BE2C (cell line): ENCODE measurements around the gene LAMA1.

Experiments
- DNase-seq: peaks from one replicate; pipeline ENCODE4 v3.0.0-alpha.2; 2020
- H3K27me3 ChIP-seq: fragments of 250-450 bp; sonication (Bioruptor Pico); 2 replicates; pipeline ENCODE4 v1.5.1; 2020; ENCODE audit warnings: mild to moderate bottlenecking
- H3K36me3 ChIP-seq: fragments of 250-450 bp; sonication (Bioruptor Pico); 2 replicates; pipeline ENCODE4 v1.5.1; 2020; ENCODE audit warnings: mild to moderate bottlenecking
- H3K4me1 ChIP-seq: fragments of 250-450 bp; sonication (Bioruptor Pico); 2 replicates; pipeline ENCODE4 v1.5.1; 2020
- H3K4me3 ChIP-seq: 2 replicates; pipeline ENCODE4 v1.5.1; 2011; ENCODE audit warnings: low read depth, low read length
- H3K9me3 ChIP-seq: fragments of 250-450 bp; sonication (Bioruptor Pico); 2 replicates; pipeline ENCODE4 v1.5.1; 2020
- CTCF ChIP-seq: IDR thresholded peaks from 2 replicates; pipeline ENCODE4 v1.5.1; 2012; ENCODE audit warnings: mild to moderate bottlenecking, low read depth, low read length

Gene LAMA1

GRCh38 chr18:6901286-6901926, 216.2 kb downstream of the LAMA1 start:
- H3K9me3 ChIP-seq, result no peaks in the 10 kb centered on the region
- no peak overlapping the region for H3K4me3 ChIP-seq
- H3K4me1 ChIP-seq, result no peaks in the 10 kb centered on the region
- no peaks in the 10 kb centered on the region for H3K36me3 ChIP-seq
- TF ChIP-seq CTCF, result no peak
- no peak for DNase-seq
- no peaks in the 10 kb centered on the region for H3K27me3 ChIP-seq

- Histone ChIP-seq H3K9me3 (no peaks in the 10 kb centered on the region), H3K4me1 (no peaks in the 10 kb centered on the region), H3K27me3 (no peaks in the 10 kb centered on the region), H3K36me3 (no peaks in the 10 kb centered on the region), H3K4me3 (no peak overlapping the region)
- DNase-seq, result no peak
- TF ChIP-seq CTCF, result no peak
Measured at GRCh38 chr18:6891788-6892187, 225.8 kb downstream of the LAMA1 start.
